Measurements from ENCODE around the gene PDIA5.

Gene PDIA5

DNA sequence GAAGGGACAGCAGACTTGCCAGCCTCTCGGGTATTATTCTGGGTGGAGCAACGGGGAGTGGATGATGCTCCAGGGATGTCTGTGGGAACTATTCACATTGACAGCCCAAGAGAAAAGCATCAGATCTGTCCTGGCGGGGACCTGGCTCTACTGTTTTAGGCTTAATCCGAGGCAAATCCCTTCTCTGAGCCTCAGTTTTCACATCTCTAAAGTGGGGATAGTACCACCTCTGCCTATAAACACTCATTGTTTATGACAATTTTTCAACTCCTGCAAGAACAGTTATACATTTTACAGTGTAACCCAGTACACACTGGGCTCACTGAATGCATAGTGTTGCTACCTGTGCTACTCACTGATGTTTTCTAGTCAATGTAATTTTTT is 9.3 kb downstream of the PDIA5 start:
- TF ChIP-seq, protein P1, sequence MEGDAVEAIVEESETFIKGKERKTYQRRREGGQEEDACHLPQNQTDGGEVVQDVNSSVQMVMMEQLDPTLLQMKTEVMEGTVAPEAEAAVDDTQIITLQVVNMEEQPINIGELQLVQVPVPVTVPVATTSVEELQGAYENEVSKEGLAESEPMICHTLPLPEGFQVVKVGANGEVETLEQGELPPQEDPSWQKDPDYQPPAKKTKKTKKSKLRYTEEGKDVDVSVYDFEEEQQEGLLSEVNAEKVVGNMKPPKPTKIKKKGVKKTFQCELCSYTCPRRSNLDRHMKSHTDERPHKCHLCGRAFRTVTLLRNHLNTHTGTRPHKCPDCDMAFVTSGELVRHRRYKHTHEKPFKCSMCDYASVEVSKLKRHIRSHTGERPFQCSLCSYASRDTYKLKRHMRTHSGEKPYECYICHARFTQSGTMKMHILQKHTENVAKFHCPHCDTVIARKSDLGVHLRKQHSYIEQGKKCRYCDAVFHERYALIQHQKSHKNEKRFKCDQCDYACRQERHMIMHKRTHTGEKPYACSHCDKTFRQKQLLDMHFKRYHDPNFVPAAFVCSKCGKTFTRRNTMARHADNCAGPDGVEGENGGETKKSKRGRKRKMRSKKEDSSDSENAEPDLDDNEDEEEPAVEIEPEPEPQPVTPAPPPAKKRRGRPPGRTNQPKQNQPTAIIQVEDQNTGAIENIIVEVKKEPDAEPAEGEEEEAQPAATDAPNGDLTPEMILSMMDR (IDR thresholded peaks at IDR 0.05; ENCODE audit: insufficient read depth, low read depth, low read length, missing control alignments), result no peak
- DNase-seq (ENCODE audit: low read depth), result no peak
- H3K4me3 ChIP-seq (ENCODE audit: low read length), result no peak overlapping the region

DNA sequence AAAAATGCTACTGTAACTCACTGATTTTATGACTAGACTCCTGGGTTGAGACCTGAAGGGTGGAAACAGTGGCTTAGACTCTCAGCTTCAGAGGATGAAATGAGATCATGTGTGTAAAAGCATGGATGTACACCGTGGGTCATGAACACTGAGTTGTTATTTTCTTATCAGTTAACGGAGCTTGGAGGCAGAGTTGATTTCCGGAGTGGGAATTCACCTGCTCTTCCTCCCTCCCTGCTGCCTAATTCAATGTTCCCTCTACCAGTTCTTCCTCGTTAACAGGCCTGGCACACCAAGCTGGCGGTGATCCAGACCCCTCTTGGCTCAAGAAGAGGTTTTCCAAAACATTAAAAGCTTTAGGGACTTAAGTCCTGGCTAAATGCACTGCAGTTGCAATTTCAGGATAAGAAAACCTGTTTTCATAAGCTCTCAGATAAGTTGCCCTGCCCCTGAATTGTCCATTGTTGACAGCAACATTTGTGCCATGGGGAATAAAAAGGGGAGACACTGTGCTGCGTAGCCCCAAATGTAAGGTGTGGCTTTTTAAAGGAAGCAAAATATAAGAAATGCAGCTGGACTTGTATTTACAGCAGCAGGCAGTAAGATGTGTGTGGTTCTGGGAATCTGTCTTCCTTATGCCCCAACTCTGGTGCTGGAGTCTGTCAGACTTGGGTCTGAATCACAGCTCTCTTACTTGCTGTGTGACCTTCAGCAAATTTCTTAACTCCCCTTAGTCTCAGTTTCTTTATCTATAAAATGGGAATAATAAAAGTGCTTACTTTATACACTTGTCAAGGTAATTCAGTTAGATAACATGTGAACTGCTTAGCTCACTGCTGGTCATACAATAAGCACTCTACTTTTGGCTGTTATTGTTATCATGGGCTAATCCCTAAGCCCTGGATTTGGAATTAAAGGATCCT is 9.9 kb downstream of the PDIA5 start:
- no peak overlapping the region for H3K4me3 ChIP-seq (ENCODE audit: low read length)
- DNase-seq (ENCODE audit: low read depth), result no peak
- TF ChIP-seq, protein P1 (IDR thresholded peaks at IDR 0.05; ENCODE audit: insufficient read depth, low read depth, low read length, missing control alignments), result no peak

DNA sequence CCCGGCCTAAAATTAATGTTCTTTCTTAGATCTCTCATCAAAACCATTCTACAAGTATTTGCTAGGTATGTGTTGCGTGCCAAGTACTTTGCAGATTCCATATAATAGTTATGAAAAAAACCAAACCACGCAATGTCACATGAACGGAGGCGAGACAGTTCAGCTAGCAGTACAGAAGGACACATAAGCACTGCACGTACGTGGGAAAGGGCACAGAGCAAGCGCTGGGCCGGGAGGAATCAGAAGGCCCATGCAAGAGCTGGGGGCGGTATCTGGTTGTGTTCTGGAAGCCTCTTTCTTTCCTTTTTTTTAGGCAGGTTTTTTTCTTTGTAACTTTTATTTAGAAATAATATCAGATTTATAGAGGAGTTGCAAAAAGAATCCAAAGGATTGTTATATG is 11.3 kb downstream of the PDIA5 start:
- TF ChIP-seq, protein P1 (IDR thresholded peaks at IDR 0.05; ENCODE audit: insufficient read depth, low read depth, low read length, missing control alignments), result no peak
- no peak overlapping the region for H3K4me3 ChIP-seq (ENCODE audit: low read length)
- DNase-seq (ENCODE audit: low read depth), result no peak

GRCh38 chr3:123080864-123081562 is 14.2 kb downstream of the PDIA5 start:
- TF ChIP-seq, protein P1 (IDR thresholded peaks at IDR 0.05; ENCODE audit: insufficient read depth, low read depth, low read length, missing control alignments), result no peak
- DNase-seq (ENCODE audit: low read depth), result no peak
- H3K4me3 ChIP-seq (ENCODE audit: low read length), result no peak overlapping the region

GRCh38 chr3:123081718-123082369 is 15.0 kb downstream of the PDIA5 start:
- no peak for DNase-seq (ENCODE audit: low read depth)
- TF ChIP-seq, protein P1 (IDR thresholded peaks at IDR 0.05; ENCODE audit: insufficient read depth, low read depth, low read length, missing control alignments), result no peak

DNA sequence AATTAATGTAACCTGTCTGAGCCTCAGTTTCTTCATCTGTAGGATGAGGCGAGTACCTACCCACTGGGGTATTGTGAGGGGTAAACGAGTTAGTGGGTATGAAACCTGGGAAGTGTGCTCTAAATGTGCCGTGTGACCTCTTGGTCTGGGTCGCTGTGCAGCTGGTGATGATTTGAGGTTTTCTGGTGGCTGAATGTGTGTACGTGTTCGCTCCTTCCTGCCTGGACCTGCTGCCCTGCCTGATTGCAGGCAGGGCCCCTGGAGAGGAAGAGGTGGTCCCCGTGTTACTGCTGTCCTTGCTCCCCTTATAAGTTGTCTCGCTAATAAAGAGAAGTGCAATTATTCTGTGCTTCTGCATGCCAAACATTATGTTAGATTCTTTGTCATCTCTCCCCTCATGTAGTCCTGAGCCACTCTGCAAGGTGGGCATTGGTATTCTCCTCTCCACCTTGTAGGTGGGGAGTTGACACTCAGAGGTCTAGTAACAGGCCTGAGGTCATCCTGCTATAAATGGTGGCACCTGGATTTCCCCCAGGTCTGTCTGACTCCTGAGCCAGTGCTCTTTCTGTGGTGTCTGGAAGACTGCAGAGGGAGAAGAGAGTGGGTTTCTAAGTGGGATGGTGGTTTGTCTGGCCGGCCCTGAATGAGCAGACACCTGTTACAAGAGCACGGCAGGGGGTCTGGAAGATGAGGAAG is 15.7 kb downstream of the PDIA5 start:
- H3K4me3 ChIP-seq (ENCODE audit: low read length), result no peak overlapping the region
- TF ChIP-seq, protein P1 (IDR thresholded peaks at IDR 0.05; ENCODE audit: insufficient read depth, low read depth, low read length, missing control alignments), result no peak
- no peak for DNase-seq (ENCODE audit: low read depth)

More at GRCh38 chr3:123081718-123082369, 15.0 kb downstream of the PDIA5 start:
- H3K4me3 ChIP-seq (ENCODE audit: low read length), result no peak overlapping the region

All from epithelial cell of esophagus (primary cell).